GM21447 (cell line): ENCODE data around the gene P2RX6.
A peak's percentile ranks its signal among the peaks of the same experiment; 100 is the strongest.

Source experiments
- ATAC-seq: cut with Tn5 transposase; IDR thresholded peaks from one replicate; pipeline ENCODE4 v1.9.1; 2021; ENCODE audit not compliant: unreplicated experiment

The P2RX6 gene

GRCh38 chr22:21010426-21011113 lies 4.4 kb upstream of the P2RX6 start:
- no peak for ATAC-seq

DNA sequence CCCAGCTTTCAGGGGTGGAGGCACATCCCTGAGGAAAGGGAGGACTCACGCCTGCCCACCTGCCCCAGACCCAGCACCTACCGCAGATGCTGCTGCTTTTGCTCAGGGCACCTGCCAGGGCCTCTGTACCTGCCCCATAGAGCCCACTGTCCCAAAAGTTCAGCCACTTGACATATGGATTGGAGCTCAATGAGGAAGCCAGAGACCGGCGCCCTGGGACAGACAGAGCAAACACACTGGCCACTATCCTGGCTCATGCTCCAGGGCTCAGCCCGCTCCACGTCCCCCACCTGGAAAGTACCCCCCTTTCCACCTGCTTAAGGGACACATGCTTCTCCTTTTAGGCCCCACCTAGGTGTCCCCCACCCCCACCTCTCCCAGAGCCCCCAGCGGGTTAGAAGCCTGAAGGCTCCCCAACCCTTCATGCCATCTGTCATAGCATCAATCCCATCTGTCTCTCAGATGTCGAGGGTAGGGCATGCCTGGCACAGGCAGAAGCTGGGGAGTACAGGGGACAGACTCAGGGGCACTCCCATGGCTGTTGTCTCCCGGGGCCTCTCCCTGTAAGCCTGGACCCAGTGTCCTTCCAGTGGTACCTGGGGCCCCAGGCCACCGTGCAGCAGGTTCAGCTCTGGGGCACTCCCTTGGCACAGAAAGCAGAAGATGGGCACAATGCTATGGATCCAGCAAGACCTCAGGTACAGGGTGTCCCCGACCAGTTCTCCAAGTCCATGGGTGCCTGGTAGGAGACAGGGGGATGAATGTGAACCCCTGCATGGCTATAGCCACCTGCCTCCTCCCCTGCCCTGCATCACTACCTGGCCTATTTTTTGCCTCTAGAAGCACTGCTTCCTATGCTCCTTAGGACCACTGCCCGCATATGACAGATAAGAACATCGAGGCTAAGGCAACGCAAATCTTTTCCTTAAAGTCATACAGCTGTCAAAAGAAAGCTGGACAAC lies 2.2 kb upstream of the P2RX6 start:
- no peak for ATAC-seq

DNA sequence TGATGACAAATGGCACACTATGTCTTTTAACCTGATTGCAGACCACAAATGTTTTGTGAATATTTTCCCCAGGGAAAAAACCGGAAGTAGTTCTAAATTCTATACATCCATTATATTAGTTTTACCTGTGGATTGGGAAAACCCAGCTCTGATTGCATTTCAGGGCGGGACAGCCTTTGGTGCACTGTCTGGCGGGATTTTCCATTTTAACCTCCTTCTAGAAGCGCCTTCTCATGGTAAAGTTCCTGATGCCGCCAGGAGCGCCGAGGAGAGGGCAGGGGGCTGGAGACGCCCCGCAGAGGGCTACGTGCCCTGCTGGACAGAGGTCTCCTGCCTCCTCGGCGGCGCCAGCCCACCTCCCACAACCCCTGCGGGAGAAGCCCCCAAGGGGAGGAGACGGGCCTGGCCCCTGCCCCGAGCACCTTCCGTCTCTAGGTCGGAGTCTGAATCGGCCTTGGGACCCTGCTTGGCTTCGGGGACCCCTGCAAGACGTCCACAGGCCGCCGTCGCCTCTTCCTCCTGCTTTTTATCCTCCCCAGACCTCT lies 1.2 kb upstream of the P2RX6 start:
- ATAC-seq: no peak

- peak; percentile 76 for ATAC-seq
Observed at GRCh38 chr22:21014202-21014725, 701 bp upstream of the P2RX6 start.

- no peak for ATAC-seq
Observed at GRCh38 chr22:21015466-21016006, 571 bp downstream of the P2RX6 start.

DNA sequence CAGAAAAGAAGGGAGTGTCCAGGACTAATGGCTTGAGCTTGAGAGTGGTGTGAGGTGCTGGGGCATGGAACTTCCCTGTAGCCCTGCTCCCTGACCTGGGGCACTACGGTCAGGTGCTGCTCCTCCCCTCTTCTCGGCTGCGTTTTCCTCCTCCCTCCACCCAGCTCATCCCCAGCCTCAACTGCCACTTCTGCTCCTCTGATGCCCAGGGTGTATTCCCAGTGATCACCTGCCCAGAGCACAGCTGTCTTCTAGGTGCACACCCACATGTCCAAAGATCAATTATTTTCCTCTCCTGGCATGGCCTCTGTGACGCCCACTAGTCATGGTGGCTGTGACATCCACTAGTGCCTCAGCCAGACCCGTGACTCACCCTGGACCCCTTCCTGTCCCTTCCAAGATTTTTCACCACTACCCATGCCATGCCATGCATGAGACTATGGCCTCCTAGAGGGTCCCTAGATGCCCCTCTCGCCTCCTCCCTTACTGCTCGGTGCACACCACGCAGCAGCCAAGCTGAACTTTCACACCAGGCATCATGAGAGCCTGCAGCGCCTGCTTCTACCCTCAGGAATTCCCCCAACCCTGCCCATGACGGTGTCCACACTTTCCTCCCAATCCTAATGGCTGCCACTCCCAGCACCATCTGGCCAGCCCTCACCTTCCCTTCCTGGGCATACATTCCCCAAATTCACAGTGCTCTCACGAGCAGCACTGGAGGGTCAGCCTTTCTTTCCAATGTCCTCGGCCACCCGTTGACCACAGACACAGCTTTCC lies 1.9 kb downstream of the P2RX6 start:
- ATAC-seq: no peak

DNA sequence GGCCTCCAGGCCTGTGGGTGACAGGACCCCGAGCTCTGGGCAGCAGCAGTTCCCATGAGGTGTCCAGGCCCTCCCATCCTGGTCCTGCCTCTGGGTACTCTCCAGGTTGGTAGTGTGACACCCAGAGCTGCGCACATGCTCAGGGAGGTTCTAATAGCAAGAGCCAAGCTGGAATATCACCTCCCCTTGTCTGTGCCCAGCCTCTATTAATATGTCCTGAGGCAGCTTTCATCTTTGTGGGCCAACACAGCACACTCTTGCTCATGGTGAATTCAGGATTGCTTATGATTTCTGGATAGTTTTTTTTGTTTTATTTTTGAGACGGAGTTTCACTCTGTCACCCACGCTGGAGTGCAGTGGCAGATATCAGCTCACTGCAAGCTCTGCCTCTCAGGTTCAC lies 3.3 kb downstream of the P2RX6 start:
- ATAC-seq: no peak

- ATAC-seq: no peak
Observed at GRCh38 chr22:21020802-21021429, 6.0 kb downstream of the P2RX6 start.

GRCh38 chr22:21022507-21022906 lies 7.5 kb downstream of the P2RX6 start:
- no peak for ATAC-seq

- ATAC-seq: no peak
Observed at GRCh38 chr22:21022955-21023614, 8.1 kb downstream of the P2RX6 start.

GRCh38 chr22:21025266-21025665 lies 10.3 kb downstream of the P2RX6 start:
- no peak for ATAC-seq

DNA sequence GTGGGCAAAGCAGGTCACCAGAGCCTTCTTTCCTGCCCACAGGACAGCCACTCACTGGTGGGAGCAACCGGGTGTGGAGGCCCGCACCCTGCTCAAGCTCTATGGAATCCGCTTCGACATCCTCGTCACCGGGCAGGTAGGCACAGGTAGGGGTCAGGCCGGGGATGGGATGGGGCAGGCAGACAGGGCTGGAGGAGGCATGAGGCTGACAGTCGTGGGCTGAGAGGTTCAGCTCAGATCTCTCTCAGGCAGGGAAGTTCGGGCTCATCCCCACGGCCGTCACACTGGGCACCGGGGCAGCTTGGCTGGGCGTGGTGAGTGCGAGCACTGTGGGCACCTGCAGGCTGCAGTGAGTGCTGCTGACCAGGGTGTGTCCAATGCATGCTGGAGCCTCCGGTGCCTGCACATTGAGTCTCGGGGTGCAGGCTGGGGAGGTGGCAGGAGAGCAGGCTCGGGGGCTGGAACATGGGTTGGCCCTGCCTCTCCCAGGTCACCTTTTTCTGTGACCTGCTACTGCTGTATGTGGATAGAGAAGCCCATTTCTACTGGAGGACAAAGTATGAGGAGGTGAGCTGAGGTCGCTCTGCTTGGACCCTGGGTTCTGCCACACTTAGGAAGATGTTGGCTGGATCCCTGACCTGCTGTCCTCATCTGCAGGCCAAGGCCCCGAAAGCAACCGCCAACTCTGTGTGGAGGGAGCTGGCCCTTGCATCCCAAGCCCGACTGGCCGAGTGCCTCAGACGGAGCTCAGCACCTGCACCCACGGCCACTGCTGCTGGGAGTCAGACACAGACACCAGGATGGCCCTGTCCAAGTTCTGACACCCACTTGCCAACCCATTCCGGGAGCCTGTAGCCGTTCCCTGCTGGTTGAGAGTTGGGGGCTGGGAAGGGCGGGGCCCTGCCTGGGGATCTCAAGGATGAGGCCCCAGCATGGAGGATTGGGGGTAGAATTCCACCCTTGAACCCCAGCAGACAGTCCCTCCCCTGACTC lies 11.1 kb downstream of the P2RX6 start:
- ATAC-seq: no peak

DNA sequence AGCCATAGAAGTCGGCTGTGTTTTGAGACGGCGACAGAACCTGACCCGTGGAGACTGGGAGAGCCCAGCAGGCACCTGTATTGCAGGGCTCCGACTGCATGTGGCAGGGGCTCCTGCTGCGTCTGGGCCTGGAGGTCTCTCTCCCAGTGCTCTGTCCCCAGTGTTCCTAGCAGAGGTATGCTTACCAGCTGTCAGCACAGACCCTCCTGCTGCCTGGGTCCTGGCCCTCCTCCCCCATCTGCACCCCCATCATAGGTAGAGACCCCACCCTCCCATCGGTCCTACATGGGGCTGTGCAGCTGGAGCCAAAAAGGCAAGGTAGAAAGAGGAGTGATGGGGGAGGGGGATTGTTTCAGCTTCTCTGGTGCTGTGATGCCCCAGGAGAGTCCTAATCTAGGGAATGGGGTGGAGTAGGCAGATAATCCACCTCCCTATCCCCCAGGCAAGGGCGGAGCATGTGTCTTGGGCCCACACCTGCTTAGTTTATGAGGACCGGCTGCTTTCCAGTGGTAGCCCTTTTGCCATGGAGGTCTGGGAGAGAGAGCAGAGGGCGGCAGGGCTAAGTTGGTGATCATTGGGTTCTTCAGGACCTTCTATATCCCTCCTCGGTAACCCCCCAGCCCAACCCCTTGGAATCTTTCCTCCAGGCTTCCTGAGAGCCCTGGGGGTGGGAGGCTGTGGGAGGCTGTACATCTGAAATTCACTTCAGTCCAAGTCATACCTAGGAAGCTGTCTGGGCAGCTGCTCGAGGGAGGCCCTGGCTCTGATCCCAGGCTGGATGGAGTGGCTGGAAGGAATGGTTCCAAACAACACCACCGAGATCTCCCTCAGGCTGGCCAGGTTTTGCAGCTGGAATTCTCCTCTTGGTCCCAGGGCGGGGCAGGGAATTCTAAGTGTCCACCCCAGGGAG lies 12.1 kb downstream of the P2RX6 start:
- ATAC-seq: no peak

- no peak for ATAC-seq
Observed at GRCh38 chr22:21028277-21029251, 13.6 kb downstream of the P2RX6 start.

- ATAC-seq: no peak
Observed at GRCh38 chr22:21029486-21030025, 14.6 kb downstream of the P2RX6 start.

DNA sequence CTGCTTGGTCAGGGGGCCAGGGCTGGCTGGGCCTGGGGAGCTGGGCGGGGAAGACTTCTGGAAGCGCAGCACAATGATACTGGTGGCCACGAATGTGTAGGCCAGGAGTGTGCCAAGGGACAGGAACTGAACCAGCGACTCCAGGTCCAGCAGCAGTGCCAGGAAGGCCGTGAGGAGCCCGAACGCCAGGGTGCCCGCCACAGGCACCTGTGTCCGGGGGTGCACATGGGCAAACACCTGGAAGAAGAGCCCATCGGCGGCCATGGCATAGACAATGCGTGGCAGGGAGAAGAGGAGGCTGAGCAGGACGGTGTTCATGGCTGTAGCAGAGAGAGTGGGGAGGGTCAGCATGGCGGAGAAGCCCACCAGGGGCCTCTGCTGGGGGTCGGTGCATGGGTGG lies 15.1 kb downstream of the P2RX6 start:
- ATAC-seq: no peak
